HG03095 (cell line): Measurements from ENCODE around the gene OR10C1.

Experiments used
- ATAC-seq: cut with Tn5 transposase; IDR thresholded peaks from one replicate; pipeline ENCODE4 v1.9.1; 2021; ENCODE audit warnings: moderate library complexity; ENCODE audit not compliant: unreplicated experiment

Gene OR10C1

GRCh38 chr6:29477923-29478450 is 38.9 kb downstream of the OR10C1 start:
- ATAC-seq = no peak

GRCh38 chr6:29478740-29479139 is 39.6 kb downstream of the OR10C1 start:
- ATAC-seq = no peak

- no peak for ATAC-seq
These were observed 40.5 kb downstream of the OR10C1 start for GRCh38 chr6:29479560-29479959.

GRCh38 chr6:29483186-29483585 is 44.1 kb downstream of the OR10C1 start:
- no peak for ATAC-seq

GRCh38 chr6:29483735-29484134 is 44.6 kb downstream of the OR10C1 start:
- ATAC-seq = no peak

- ATAC-seq = no peak
These were observed 47.5 kb downstream of the OR10C1 start for GRCh38 chr6:29486577-29486976.

- no peak for ATAC-seq
These were observed 48.0 kb downstream of the OR10C1 start for GRCh38 chr6:29487131-29487530.

- no peak for ATAC-seq
These were observed 48.6 kb downstream of the OR10C1 start, which contains the start of gene MAS1L for GRCh38 chr6:29487660-29488059. Gene MAS1L, minus strand, starts transcription at chr6:29487956. Its CDS starts 54 bp downstream, at chr6:29487902.

GRCh38 chr6:29488874-29489273 is 49.8 kb downstream of the OR10C1 start:
- no peak for ATAC-seq

- no peak for ATAC-seq
These were observed 50.2 kb downstream of the OR10C1 start for GRCh38 chr6:29489286-29489685.

GRCh38 chr6:29490055-29490454 is 50.9 kb downstream of the OR10C1 start:
- ATAC-seq = no peak

GRCh38 chr6:29490552-29490951 is 51.4 kb downstream of the OR10C1 start:
- no peak for ATAC-seq
